Epithelial cell of esophagus (primary cell): Measurements from ENCODE around the gene ZNF605.

ENCODE experiments used
- DNase-seq: peaks from one replicate; pipeline ENCODE4 v3.0.0; 2010; ENCODE audit warnings: low read depth
- H3K4me3 ChIP-seq: 2 replicates; pipeline ENCODE4 v1.5.1; 2011; ENCODE audit warnings: mild to moderate bottlenecking, low read length, control low read depth
- TF ChIP-seq, protein P1 (sequence below): IDR thresholded peaks from 2 replicates; pipeline ENCODE4 v1.5.1; 2011; ENCODE audit warnings: low read depth, mild to moderate bottlenecking, low read length, control low read depth, inconsistent platforms; ENCODE audit not compliant: insufficient read depth; ENCODE audit errors: missing control alignments

The ZNF605 gene

DNA sequence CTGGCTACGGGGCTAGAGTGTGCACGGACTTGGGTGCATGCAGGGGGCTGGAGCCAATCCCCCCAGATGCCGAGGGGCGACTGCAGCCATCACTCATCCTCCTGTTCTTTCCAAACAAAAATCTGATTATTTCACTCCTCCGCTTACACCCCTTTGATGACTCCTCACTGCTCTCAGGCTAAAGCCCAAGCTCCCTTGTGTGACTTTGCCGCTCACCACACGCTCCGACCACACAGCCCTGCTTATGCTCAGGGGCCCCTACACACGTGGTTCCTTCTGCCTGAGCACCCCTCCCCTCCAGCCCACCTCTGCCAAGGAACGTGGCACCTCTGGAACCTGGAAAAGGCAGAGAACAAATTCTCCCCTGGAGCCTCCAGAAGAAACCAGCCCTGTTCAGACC is 82.4 kb downstream of the ZNF605 start:
- no peak for DNase-seq
- TF ChIP-seq, protein P1, sequence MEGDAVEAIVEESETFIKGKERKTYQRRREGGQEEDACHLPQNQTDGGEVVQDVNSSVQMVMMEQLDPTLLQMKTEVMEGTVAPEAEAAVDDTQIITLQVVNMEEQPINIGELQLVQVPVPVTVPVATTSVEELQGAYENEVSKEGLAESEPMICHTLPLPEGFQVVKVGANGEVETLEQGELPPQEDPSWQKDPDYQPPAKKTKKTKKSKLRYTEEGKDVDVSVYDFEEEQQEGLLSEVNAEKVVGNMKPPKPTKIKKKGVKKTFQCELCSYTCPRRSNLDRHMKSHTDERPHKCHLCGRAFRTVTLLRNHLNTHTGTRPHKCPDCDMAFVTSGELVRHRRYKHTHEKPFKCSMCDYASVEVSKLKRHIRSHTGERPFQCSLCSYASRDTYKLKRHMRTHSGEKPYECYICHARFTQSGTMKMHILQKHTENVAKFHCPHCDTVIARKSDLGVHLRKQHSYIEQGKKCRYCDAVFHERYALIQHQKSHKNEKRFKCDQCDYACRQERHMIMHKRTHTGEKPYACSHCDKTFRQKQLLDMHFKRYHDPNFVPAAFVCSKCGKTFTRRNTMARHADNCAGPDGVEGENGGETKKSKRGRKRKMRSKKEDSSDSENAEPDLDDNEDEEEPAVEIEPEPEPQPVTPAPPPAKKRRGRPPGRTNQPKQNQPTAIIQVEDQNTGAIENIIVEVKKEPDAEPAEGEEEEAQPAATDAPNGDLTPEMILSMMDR = no peak

GRCh38 chr12:132872975-132873421 is 83.1 kb downstream of the ZNF605 start:
- H3K4me3 ChIP-seq = no peak overlapping the region
- TF ChIP-seq, protein P1 = no peak
- no peak for DNase-seq

More for the DNA sequence above, 82.4 kb downstream of the ZNF605 start:
- no peak overlapping the region for H3K4me3 ChIP-seq

GRCh38 chr12:132872073-132872855 is 83.8 kb downstream of the ZNF605 start:
- no peak overlapping the region for H3K4me3 ChIP-seq
- DNase-seq = no peak
- TF ChIP-seq, protein P1 = no peak

DNA sequence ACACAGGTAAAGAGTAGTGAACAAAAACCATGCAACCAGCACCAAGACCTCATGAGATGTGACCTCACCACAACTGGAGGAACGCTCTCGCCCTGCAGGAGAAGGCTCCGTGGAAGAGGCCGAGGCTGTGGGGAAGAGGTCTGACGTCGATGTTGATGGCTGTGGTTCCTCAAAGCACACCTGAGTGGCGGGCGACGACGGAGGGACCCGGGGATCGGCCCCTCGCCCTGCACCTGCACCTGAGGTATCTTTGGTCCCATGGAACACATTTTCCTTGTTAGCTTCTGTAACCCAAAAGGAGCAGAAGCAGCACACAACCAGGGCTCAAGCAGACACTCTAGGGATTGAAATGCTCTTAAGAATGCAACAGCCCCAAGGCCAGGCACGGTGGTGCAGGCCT is 86.6 kb downstream of the ZNF605 start:
- TF ChIP-seq, protein P1 = no peak
- H3K4me3 ChIP-seq = no peak overlapping the region
- DNase-seq = no peak
